Breast epithelium (tissue), 3 donors: ENCODE data around the gene CS.
"Not testable (repeated sequence)": the region's sequence is repeated elsewhere in the genome, so short reads cannot be mapped to it uniquely, and the experiment has no call there.

Experiments used
- CTCF ChIP-seq, 3 donors: fragments of 450-650 bp; IDR thresholded peaks; one replicate each; pipeline ENCODE4 v1.5.1; 2016 to 2017; ENCODE audit warnings: antibody characterized with exemption in 3 of 3, mild to moderate bottlenecking in 3 of 3, moderate library complexity in 3 of 3
- POLR2A ChIP-seq: fragments of 450-650 bp; IDR thresholded peaks from one replicate; pipeline ENCODE4 v1.6.1; 2016; ENCODE audit warnings: antibody characterized with exemption, mild to moderate bottlenecking, moderate library complexity

- not testable (repeated sequence) for TF ChIP-seq CTCF (IDR thresholded peaks at IDR 0.05); POLR2A
These were observed 21.5 kb upstream of the CS start for GRCh38 chr12:56321610-56322009.
